ENCODE measurements around the gene ITGA6. TPM values are rescaled to one million over a fixed set of nuclear protein-coding genes. Genes with fewer than 3 reads are reported as not detected.
A peak's percentile ranks its signal among the peaks of the same experiment; 100 is the strongest.

Gene ITGA6
- total and polyA plus RNA-seq, 8 donors, result 43.1 to 93.5 (median 75.1) TPM

DNA sequence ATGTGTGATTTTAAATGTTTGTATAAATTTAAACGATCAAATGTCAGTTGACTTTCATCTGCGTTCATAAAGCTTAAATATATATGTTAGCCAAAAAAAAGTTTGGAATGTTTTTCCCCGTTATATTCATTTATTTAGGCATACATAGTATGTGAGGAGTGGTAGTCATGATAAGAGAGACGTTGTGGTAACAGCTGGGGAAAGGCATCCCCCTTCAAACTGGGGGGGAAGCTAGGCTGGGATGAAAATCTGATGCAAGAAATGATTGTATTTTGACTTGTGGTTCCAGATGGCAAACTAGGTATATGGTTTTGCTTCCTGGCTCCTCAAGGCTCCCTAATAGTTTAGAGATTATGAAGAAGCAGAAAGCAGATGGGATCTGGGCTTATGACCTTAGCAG is 30.1 kb downstream of the ITGA6 start:
- peaks cover 15 to 57% of the 10 kb centered on the region in 2 donors for H3K4me1 ChIP-seq
- no peak overlapping the region for H3K4me3 ChIP-seq
- no peaks in the 10 kb centered on the region for H3K9me3 ChIP-seq
- peak in 2 of 4 donors; percentile 36 to 71 for DNase-seq
- TF ChIP-seq, protein P1, sequence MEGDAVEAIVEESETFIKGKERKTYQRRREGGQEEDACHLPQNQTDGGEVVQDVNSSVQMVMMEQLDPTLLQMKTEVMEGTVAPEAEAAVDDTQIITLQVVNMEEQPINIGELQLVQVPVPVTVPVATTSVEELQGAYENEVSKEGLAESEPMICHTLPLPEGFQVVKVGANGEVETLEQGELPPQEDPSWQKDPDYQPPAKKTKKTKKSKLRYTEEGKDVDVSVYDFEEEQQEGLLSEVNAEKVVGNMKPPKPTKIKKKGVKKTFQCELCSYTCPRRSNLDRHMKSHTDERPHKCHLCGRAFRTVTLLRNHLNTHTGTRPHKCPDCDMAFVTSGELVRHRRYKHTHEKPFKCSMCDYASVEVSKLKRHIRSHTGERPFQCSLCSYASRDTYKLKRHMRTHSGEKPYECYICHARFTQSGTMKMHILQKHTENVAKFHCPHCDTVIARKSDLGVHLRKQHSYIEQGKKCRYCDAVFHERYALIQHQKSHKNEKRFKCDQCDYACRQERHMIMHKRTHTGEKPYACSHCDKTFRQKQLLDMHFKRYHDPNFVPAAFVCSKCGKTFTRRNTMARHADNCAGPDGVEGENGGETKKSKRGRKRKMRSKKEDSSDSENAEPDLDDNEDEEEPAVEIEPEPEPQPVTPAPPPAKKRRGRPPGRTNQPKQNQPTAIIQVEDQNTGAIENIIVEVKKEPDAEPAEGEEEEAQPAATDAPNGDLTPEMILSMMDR (IDR thresholded peaks at IDR 0.05), result no peak
- H3K27ac ChIP-seq, result no peak overlapping the region
- intact Hi-C loops (cut with DNase I), result no loop called here
- H3K27me3 ChIP-seq, result no peaks in the 10 kb centered on the region
- H3K36me3 ChIP-seq, result no peaks in the 10 kb centered on the region
- no peak for ATAC-seq

- TF ChIP-seq, protein P1 (IDR thresholded peaks at IDR 0.05), result no peak
- intact Hi-C loops (cut with DNase I), result no loop called here
- DNase-seq (no peak), ATAC-seq (no peak)
- Histone ChIP-seq H3K4me3 (no peak overlapping the region), H3K27me3 (no peaks in the 10 kb centered on the region), H3K4me1 (peaks cover 15 to 68% of the 10 kb centered on the region in 2 donors), H3K9me3 (no peaks in the 10 kb centered on the region), H3K27ac (no peak overlapping the region), H3K36me3 (no peaks in the 10 kb centered on the region)
Measured at GRCh38 chr2:172458561-172459124, 31.3 kb downstream of the ITGA6 start.

DNA sequence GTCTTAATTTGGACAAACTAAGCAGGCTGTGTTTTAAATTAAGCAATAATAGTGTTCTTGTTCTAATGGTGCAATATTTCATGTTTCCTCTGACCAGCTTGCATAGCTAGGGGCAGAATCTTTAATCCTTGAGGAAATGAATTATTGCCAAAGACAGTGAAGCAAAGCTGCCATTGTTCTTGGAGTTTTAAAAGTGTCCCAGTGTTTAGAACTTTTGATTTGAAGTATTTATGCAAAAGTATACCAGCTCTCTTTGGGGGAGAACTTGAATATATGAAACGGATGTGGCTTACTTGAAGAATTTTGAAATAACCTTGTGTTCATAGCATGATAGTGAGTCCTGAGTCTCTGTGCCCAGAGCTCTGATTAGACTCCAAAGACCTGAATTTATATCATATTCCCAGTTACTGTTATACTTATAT is 33.4 kb downstream of the ITGA6 start:
- Histone ChIP-seq H3K27ac (peak overlapping the region in 1 of 2 donors; percentile 53), H3K9me3 (no peaks in the 10 kb centered on the region), H3K27me3 (no peaks in the 10 kb centered on the region), H3K4me1 (peaks cover 7 to 69% of the 10 kb centered on the region in 2 donors), H3K36me3 (no peaks in the 10 kb centered on the region), H3K4me3 (no peak overlapping the region)
- TF ChIP-seq, protein P1 (IDR thresholded peaks at IDR 0.05), result no peak
- DNase-seq (no peak), ATAC-seq (no peak)
- intact Hi-C loops (cut with DNase I), result no loop called here

DNA sequence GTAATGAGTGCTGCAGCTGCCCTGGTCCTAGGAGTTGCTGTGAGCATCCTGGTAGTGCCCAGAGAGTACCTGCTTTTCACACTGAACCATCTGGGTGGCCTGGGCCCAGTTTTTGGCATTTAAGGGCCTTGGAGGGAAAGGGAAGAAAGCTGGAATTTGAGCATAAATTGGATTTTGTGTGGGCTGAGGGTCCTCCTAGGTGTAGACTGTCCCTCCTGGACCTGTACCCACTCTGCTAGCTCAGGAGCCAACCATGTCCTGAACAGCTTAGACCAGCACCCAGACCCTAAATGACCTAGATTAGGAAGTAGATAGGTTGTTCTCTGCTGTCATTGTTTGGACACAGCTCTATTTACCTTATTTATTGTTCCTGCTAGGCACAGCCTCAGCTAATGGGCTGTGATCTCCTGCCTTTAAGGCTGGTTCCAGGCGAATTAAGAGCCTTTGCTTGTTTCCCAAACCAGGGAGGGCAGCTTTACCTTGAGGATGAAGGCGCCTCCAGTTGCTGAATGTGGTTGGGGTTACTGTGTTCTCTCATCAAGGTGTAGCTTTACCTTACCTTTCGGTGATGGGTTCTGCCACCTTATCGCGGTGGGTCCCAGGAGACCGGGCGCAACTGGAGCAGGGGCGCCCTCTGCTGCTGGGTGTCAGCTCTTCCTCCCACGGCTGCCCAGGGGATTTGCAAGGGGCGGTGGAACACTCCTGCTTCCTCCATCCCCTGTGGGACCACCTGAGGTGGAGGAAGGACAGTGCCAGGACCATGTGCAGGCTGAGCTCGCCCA is 34.4 kb downstream of the ITGA6 start:
- peak; percentile 86 for ATAC-seq
- H3K9me3 ChIP-seq, result no peaks in the 10 kb centered on the region
- intact Hi-C loops (cut with DNase I), result no loop called here
- H3K36me3 ChIP-seq, result no peaks in the 10 kb centered on the region
- peak overlapping the region in 1 of 2 donors; percentile 65 for H3K27ac ChIP-seq
- TF ChIP-seq, protein P1 (IDR thresholded peaks at IDR 0.05), result peak; percentile 76 to 79
- H3K27me3 ChIP-seq, result no peaks in the 10 kb centered on the region
- peak in 3 of 4 donors; percentile 62 to 91 (median 70) for DNase-seq
- H3K4me3 ChIP-seq, result no peak overlapping the region
- H3K4me1 ChIP-seq, result peaks cover 4 to 60% of the 10 kb centered on the region in 2 donors

- H3K4me1 ChIP-seq, result peaks cover 4 to 60% of the 10 kb centered on the region in 2 donors
- H3K36me3 ChIP-seq, result peaks cover 0 to 4% of the 10 kb centered on the region in 2 donors
- TF ChIP-seq, protein P1 (IDR thresholded peaks at IDR 0.05), result peak in 1 of 2 donors; percentile 38
- no peak for DNase-seq
- H3K27me3 ChIP-seq, result no peaks in the 10 kb centered on the region
- no peaks in the 10 kb centered on the region for H3K9me3 ChIP-seq
- no peak overlapping the region for H3K4me3 ChIP-seq
- no peak for ATAC-seq
- intact Hi-C loops (cut with DNase I), result no loop called here
- H3K27ac ChIP-seq, result peak overlapping the region in 1 of 2 donors; percentile 65
Measured at GRCh38 chr2:172462373-172462848, 35.0 kb downstream of the ITGA6 start.
